ENCODE data around the gene ACSF3. TPM values are rescaled to one million over a fixed set of nuclear protein-coding genes. Genes with fewer than 3 reads are reported as not detected.

ACSF3 gene
- total RNA-seq, 1 experiment from 2014 or later: 54.9 TPM

GRCh38 chr16:89102481-89103073 lies 8.9 kb downstream of the ACSF3 start:
- Mint-ChIP-seq H3K36me3 (ENCODE audit: insufficient read depth, unreplicated experiment) (peaks cover 35% of the 10 kb centered on the region), H3K27me3 (ENCODE audit: unreplicated experiment) (no peaks in the 10 kb centered on the region), H3K4me3 (ENCODE audit: low read depth, unreplicated experiment) (no peak overlapping the region), H3K4me1 (ENCODE audit: low read depth, unreplicated experiment) (peaks cover 9% of the 10 kb centered on the region), H3K9me3 (ENCODE audit: low read depth, unreplicated experiment) (no peaks in the 10 kb centered on the region), H3K27ac (ENCODE audit: unreplicated experiment) (no peak overlapping the region)
- TF ChIP-seq CTCF (IDR thresholded peaks at IDR 0.05; ENCODE audit: unreplicated experiment): no peak
- no peak for DNase-seq
- intact Hi-C loops (cut with micrococcal nuclease; ENCODE audit: unreplicated experiment): no loop called here
- CTCF ChIA-PET: no interaction called here
- no TSS peak for BruUV-seq (replicated peaks)

DNA sequence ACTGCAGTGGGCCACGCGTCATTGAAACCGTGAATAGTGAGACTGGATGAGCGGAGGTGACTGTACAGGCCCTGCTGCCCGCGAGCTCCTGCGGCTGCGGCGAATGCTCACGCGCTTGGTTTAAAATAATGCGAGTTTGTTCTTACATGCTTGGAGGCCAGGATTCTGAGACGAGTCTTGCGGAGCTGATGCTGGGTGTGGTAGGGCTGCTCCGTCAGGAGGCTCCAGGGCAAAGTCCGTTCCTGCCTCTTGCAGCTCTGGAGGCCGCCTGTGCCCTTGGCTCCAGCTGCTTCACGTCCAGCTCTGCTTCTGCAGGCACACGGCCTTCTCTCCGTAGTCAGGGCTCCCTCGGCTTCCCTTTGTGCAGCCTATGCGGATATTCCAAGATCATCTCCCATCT lies 9.5 kb downstream of the ACSF3 start:
- H3K9me3 Mint-ChIP-seq (ENCODE audit: low read depth, unreplicated experiment): no peaks in the 10 kb centered on the region
- H3K36me3 Mint-ChIP-seq (ENCODE audit: insufficient read depth, unreplicated experiment): peaks cover 38% of the 10 kb centered on the region
- intact Hi-C loops (cut with micrococcal nuclease; ENCODE audit: unreplicated experiment): no loop called here
- H3K27ac Mint-ChIP-seq (ENCODE audit: unreplicated experiment): no peak overlapping the region
- BruUV-seq (replicated peaks): no TSS peak
- H3K27me3 Mint-ChIP-seq (ENCODE audit: unreplicated experiment): no peaks in the 10 kb centered on the region
- CTCF ChIA-PET: interaction anchor here (0.9 kb wide), 1 partner anchor 9 kb away, joined by 3 read pairs; the partner anchor contains the start of gene ACSF3
- TF ChIP-seq CTCF (IDR thresholded peaks at IDR 0.05; ENCODE audit: unreplicated experiment): no peak
- H3K4me1 Mint-ChIP-seq (ENCODE audit: low read depth, unreplicated experiment): peaks cover 9% of the 10 kb centered on the region
- no peak overlapping the region for H3K4me3 Mint-ChIP-seq (ENCODE audit: low read depth, unreplicated experiment)
- DNase-seq: no peak

DNA sequence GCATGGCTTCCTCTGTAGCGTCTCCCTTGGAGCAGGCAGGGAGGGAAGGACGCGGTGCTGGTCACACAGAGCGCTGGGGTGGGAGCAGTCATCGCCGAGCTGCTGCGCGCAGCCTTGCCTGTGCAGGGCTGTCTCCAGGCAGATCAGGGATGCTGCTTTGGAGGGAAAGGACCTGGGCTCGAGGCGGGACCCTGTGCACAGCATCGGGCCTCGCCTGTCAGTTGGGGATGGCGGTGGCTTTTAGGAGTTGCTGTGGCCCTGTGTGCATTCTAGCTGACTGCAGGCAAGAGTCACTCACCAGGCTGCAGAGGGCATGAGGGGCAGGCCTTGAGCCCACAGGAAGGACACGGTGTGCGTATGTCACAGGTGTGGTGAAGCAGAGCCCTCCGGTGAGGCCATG lies 10.1 kb downstream of the ACSF3 start:
- CTCF ChIA-PET: interaction anchor here (0.9 kb wide), 1 partner anchor 10 kb away, joined by 3 read pairs; the partner anchor contains the start of gene ACSF3
- BruUV-seq (replicated peaks): no TSS peak
- H3K4me1 Mint-ChIP-seq (ENCODE audit: low read depth, unreplicated experiment): peaks cover 9% of the 10 kb centered on the region
- H3K9me3 Mint-ChIP-seq (ENCODE audit: low read depth, unreplicated experiment): no peaks in the 10 kb centered on the region
- H3K27ac Mint-ChIP-seq (ENCODE audit: unreplicated experiment): no peak overlapping the region
- peaks cover 38% of the 10 kb centered on the region for H3K36me3 Mint-ChIP-seq (ENCODE audit: insufficient read depth, unreplicated experiment)
- H3K27me3 Mint-ChIP-seq (ENCODE audit: unreplicated experiment): no peaks in the 10 kb centered on the region
- DNase-seq: no peak
- TF ChIP-seq CTCF (IDR thresholded peaks at IDR 0.05; ENCODE audit: unreplicated experiment): no peak
- H3K4me3 Mint-ChIP-seq (ENCODE audit: low read depth, unreplicated experiment): no peak overlapping the region
- intact Hi-C loops (cut with micrococcal nuclease; ENCODE audit: unreplicated experiment): no loop called here

GRCh38 chr16:89104303-89104702 lies 10.7 kb downstream of the ACSF3 start:
- Mint-ChIP-seq H3K27ac (ENCODE audit: unreplicated experiment) (no peak overlapping the region), H3K4me1 (ENCODE audit: low read depth, unreplicated experiment) (peaks cover 7% of the 10 kb centered on the region), H3K27me3 (ENCODE audit: unreplicated experiment) (no peaks in the 10 kb centered on the region), H3K4me3 (ENCODE audit: low read depth, unreplicated experiment) (no peak overlapping the region), H3K36me3 (ENCODE audit: insufficient read depth, unreplicated experiment) (peaks cover 38% of the 10 kb centered on the region), H3K9me3 (ENCODE audit: low read depth, unreplicated experiment) (no peaks in the 10 kb centered on the region)
- CTCF ChIA-PET: no interaction called here
- no peak for DNase-seq
- intact Hi-C loops (cut with micrococcal nuclease; ENCODE audit: unreplicated experiment): no loop called here
- no peak for TF ChIP-seq CTCF (IDR thresholded peaks at IDR 0.05; ENCODE audit: unreplicated experiment)
- no TSS peak for BruUV-seq (replicated peaks)

Data from Calu3 (cell line).